Choroid plexus epithelial cell (primary cell): Measurements from ENCODE around the gene PRKAR2B.
"Not testable (repeated sequence)": the region's sequence is repeated elsewhere in the genome, so short reads cannot be mapped to it uniquely, and the experiment has no call there.

Source experiments
- DNase-seq: peaks from one replicate; pipeline ENCODE4 v3.0.0-alpha.2; 2010; ENCODE audit warnings: low read depth
- H3K4me3 ChIP-seq: 2 replicates; pipeline ENCODE4 v1.5.1; 2011; ENCODE audit warnings: low read depth, mild to moderate bottlenecking, control low read depth, low read length, moderate library complexity
- CTCF ChIP-seq: conservative IDR thresholded peaks from 2 replicates; pipeline ENCODE4 v1.5.1; 2011; ENCODE audit warnings: low read depth, mild to moderate bottlenecking, control low read depth, inconsistent platforms, low read length, moderate library complexity

The PRKAR2B gene

GRCh38 chr7:107138696-107139420 is 94.4 kb downstream of the PRKAR2B start:
- H3K4me3 ChIP-seq, result no peak overlapping the region
- TF ChIP-seq CTCF, result no peak
- DNase-seq, result peak; percentile 16

- not testable (repeated sequence) for DNase-seq, H3K4me3 ChIP-seq
Measured at GRCh38 chr7:107143875-107144274, 99.4 kb downstream of the PRKAR2B start.

- no peak overlapping the region for H3K4me3 ChIP-seq
- no peak for DNase-seq
- no peak for TF ChIP-seq CTCF
Measured at GRCh38 chr7:107145067-107145838, 100.7 kb downstream of the PRKAR2B start.

GRCh38 chr7:107147464-107148393 is 103.2 kb downstream of the PRKAR2B start:
- TF ChIP-seq CTCF, result peak; percentile 84
- peak; percentile 65 for DNase-seq
- H3K4me3 ChIP-seq, result no peak overlapping the region

- H3K4me3 ChIP-seq, result no peak overlapping the region
- TF ChIP-seq CTCF, result no peak
Measured at GRCh38 chr7:107148721-107149120, 104.2 kb downstream of the PRKAR2B start.

GRCh38 chr7:107149863-107150262 is 105.4 kb downstream of the PRKAR2B start:
- no peak for DNase-seq
- no peak for TF ChIP-seq CTCF
- H3K4me3 ChIP-seq, result no peak overlapping the region

More at GRCh38 chr7:107148721-107149120, 104.2 kb downstream of the PRKAR2B start:
- DNase-seq, result no peak
